Suppressor macrophage treated with lipopolysaccharide for 4 hours (primary cell): ENCODE results near the gene GOLGA8H.
"Not testable (repeated sequence)": the region's sequence is repeated elsewhere in the genome, so short reads cannot be mapped to it uniquely, and the experiment has no call there.

Experiments used
- DNase-seq: peaks from one replicate; pipeline ENCODE4 v3.0.0-alpha.2; 2020

The GOLGA8H gene, protein sequence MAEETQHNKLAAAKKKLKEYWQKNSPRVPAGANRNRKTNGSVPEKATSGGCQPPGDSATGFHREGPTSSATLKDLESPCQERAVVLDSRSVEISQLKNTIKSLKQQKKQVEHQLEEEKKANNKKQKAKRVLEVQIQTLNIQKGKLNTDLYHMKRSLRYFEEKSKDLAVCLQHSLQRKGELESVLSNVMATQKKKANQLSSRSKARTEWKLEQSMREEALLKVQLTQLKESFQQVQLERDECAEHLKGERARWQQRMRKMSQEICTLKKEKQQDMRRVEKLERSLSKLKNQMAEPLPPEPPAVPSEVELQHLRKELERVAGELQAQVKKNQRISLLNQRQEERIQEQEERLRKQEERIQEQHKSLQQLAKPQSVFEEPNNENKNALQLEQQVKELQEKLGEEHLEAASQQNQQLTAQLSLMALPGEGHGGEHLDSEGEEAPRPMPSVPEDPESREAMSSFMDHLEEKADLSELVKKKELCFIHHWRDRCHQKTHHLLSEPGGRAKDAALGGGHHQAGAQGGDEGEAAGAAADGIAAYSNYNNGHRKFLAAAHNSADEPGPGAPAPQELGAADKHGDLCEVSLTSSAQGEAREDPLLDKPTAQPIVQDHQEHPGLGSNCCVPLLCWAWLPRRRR

DNA sequence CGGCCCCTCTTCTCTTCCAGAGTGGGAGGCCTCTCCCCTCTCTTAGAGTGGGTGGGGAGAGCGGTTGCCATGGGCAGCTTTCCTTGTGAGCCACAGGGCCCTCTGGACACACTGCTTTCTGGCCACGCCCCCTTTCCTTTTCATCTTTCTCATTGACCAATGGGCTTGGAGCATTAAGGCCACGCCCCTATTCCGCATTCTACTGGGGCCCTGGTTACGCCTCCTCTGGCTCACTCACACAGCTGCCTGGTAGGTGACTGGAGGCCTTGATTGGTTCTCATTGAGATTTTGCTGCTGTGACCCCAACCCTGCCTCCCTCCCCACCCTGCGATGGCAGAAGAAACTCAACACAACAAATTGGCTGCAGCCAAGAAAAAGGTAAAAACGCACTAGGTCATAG lies at the start of gene GOLGA8H:
GOLGA8H (plus strand) TSS at position 233 of the 400 bp plus-strand sequence; CDS start at position 331, 98 bp downstream.
- not testable (repeated sequence) for DNase-seq

DNA sequence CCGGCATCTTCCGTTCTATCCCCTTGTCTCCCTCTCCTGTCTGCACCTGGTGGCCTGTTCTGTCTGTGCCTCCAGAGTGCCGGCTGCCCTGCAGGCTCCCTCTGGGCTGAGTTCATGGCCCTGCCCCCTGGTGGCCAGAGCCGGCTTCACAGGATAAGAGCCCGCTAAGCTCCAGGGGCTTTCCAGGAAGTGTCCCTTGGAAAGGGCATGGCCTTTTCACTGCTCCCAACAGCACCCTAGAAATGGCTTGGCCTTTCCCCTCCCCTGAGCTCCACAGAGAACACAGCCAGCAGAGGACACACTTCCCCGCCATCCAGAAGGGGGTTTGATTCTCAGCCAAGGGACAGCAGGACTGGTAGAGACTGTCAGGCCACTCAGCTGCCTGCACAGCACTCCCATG lies 36.9 kb upstream of the GOLGA8H start:
- DNase-seq = peak; percentile 0

DNA sequence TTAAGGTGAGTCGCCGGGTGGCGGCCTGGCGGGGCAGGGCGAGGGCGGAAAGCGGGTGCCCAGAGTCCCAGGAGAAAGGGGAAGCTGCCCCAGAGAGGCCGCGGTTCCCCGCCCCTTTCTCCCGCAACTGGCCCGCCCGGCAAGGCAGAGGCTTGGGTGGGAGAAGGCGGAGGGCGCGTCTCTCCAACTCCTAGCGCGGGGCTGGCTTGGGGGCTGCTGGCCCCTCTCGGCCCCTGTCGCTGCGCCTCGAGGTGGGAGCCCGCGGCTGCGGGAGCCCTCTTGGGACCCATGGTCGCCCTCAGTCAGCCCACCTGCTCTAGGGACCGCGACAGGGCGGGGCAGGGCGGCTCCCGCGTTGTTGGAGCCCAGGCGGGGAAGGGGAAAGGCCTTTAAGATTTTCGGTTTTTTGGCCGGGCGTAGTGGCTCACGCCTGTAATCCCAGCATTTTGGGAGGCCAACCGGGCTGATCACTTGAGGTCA lies 30.8 kb upstream of the GOLGA8H start:
- DNase-seq = not testable (repeated sequence)

DNA sequence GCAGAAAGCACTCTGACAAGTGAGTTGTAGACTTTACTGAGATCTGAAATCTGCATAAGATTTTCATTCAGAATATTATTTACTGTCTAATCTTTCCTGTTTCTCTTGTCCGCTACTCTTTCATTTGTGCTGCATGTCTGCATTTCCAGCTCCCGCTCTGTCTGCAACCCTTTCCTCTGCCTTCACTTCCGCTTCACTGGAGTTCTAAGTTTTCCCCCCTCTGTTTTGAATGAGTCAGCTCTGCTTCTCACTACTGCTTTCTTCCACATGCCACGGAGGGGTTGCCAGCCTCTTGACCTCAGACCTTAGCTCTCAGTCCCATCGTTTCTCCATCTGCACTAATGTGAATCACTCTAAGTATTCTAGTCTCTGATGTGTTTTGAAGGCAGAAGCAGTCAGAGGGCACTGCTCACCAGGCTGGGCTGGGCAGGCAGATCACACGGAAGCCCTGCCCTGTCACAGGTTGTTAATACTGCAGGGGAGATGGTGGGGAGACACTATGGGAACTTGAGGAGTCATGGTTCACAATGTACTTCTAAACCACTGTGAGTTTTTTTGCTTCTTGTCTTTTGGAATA lies 24.3 kb upstream of the GOLGA8H start:
- DNase-seq = not testable (repeated sequence)

DNA sequence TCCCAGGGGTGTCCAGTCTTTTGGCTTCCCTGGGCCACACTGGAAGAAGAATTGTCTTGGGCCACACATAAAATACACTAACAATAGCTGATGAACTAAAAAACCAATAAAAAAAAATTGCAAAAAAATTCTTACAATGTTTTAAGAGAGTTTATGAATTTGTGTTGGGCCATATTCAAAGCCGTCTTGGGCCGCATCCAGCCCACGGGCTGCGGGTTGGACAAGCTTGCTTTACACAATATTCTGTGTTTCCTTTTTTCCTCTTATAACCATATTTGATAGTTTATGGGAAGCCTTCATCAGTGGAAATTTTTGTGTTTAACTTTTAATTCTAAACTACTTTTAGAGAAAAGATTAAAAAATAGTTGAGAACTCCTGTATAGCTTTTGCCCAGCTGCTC lies 23.1 kb upstream of the GOLGA8H start:
- not testable (repeated sequence) for DNase-seq

DNA sequence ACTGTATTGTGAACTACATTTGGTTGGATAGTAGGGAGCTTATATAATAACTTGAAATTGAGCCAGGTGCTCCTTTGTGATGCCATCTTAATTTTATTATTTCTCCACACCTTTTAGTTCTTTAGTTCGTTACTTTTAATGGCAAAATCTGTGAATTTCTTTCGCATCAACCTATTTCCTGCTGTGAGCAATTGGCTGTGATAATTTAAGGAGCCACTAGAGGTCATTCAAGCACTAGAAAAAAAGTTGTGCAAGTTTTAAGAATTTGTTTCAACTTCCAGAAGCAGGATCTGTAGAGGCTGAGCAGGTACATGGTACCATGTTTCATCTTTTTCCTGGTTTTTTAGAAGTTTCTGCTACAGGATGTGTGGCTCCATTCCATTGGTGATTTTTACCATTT lies 4.9 kb upstream of the GOLGA8H start:
- DNase-seq = not testable (repeated sequence)

DNA sequence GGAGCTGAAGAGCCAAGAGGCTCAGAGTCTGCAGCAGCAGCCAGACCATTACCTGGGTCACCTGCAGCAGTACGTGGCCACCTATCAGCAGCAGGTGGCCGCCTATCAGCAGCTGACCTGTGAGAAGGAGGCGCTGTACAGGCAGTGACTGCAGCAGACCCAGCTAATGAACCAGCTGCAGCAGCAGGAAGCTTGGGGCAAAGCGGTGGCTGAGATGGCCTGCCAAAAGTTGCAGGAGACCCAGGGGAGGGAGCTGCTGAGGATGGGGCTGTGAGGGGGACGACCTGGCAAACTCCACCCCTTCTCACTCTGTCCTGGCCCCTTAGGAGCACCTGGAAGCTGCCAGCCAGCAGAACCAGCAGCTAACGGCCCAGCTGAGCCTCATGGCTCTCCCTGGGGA lies 8.4 kb downstream of the GOLGA8H start:
- not testable (repeated sequence) for DNase-seq

DNA sequence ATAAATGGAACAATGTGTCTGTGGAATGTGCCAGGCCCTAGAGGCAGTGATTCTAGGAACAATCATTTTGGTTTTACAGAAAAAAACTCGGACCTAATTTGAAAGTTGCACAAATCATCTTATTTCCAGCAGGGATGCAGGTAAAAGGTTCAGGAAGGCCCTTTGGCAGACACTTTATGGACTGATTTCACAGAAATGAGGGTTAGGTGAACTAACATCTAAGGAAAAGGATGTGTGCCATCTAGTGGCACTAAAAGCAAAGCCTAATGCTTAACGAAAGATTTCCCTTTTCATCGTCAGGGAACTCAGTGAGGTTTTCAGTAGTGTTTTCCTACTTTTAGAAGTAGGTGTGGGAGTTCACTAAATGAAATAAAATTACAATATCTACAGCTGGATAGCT lies 17.5 kb downstream of the GOLGA8H start:
- peak; percentile 4 for DNase-seq

DNA sequence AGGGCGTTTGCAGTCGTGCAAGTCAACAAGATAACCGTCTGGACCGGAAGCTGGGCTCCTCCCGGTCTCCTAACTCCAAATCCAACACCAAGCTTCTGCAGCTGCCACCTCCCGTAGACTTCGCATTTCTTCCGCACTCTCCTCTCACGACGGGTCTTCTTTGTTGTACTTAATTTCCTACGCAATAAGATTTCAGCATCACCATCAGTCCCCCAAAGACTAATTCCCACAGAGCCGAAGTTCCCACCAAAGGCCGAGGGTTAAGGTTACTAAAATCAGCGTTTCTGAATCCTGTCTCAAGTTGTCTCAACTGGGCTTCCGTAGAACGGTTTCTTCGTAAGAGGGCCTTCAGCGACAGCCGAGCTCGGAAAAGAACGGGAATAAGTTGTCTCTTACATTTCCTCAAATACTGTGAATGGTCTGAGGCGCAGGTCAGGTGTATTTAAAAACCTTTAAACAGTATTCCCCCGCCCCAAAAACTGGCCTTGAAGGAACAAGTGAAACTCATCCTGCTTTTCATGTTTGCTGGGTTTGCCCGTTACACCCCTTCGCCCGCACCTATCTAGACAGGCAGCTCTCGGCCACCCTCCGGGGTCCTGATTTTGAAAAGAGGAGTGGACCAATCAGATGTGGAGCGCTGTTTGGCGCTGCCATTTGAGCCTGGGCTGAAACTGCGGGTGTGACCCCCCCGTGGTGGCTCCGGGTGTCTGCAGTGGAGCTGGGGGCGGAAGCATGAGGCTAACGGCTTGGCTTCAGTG lies 21.8 kb downstream of the GOLGA8H start, which contains the start of gene ARHGAP11B:
ARHGAP11B (plus strand) TSS at position 693 of the 758 bp plus-strand sequence.
- peak; percentile 96 for DNase-seq

DNA sequence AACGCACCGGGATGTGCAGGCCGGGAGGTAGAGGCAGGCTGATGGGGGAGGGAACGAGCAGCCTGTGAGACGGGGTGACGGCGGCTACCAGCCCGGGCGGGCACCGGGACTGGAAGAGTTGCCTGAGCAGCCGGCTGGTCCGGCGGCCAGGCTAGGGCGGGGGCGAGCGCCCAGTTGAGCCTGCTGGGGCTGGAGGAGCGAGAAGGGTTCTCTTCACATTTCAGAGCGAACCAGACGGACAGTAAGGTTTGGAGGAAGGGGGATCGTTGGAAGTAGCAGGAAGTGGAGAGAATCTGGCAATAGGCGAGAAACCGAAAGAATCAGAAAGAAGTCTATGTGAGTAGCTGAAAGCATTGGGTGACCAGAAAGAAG lies 22.4 kb downstream of the GOLGA8H start:
- peak; percentile 40 for DNase-seq

DNA sequence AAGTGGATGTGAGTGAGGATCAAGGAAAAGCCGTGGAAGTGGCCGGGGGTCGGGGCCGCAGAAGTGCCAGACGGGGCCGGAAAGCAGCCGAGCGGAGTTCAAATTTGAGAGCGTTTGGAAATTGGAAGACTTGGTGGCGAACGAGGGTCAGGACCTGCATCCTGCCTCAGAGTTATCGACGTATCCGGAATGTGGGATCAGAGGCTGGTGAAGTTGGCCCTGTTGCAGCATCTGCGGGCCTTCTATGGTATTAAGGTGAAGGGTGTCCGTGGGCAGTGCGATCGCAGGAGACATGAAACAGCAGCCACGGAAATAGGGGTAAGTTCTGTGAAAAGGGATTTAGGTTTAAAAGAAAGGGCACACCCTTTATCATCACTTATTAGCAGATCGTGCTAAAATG lies 22.8 kb downstream of the GOLGA8H start:
- DNase-seq = not testable (repeated sequence)

DNA sequence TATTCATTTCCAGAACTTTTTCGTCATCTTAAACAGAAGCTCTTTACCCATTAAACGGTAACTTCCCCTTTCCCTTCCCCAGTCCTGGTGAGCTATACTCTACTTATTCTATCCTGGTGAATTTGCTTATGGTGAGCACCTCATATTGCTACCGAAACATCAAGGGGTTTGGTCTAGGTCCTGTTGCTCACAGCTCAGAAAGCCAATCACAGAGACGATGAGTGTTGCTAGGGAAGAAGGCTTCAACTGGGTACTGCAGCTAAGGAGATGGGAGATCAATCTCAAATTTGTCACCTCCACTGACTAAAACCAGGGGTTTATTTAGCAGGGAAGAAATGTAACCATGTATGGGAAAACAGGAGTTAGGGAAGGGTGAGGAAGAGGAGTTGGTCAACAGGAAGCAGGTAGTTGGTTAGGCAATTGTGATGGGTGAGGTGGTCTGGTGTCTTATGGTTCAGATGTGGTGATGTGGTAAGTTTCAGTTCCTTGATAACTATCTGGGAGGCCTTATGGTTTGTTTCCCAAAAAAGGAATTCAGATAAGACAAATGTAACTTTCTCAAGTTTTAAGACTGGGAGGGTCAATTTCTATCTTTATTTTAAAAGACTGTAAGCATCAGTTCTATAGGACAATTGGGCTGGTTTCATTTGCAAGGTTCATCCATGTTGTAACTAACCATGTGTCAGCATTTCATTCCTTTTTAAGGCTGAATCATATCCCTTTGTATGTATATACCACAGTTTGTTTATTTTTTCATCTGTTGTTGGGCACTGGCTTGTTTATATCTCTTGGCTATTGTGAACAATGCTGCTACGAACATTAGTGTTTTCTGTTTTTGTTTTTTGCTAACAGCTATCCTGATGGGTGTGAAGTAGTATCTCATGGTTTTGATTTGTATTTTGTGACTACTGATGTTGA lies 46.4 kb downstream of the GOLGA8H start:
- peak; percentile 48 for DNase-seq

DNA sequence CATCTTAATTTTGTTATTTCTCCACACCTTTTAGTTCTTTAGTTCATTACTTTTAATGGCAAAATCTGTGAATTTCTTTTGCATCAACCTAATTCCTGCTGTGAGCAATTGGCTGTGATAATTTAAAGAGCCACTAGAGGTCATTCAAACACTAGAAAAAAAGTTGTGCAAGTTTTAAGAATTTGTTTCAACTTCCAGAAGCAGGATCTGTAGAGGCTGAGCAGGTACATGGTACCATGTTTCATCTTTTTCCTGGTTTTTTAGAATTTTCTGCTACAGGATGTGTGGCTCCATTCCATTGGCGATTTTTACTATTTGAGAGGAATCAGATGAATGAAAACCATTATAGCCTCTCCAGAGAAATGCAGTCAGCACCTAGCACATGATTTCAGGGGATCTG lies 57.3 kb downstream of the GOLGA8H start:
- peak; percentile 13 for DNase-seq
